Measurements from ENCODE around the gene FBXW4. TPM values are rescaled to one million over a fixed set of nuclear protein-coding genes. Genes with fewer than 3 reads are reported as not detected.

The FBXW4 gene
- total RNA-seq, 6 donors from 2014 or later = 75.2 to 223 (median 88.5) TPM

GRCh38 chr10:101587725-101588653, 107.0 kb downstream of the FBXW4 start, which contains the start of the genes DPCD and POLL:
Gene DPCD, plus strand, starts transcription at chr10:101588321. Its CDS starts 16 bp downstream, at chr10:101588337.
Gene POLL, minus strand, starts transcription at chr10:101588257. Its CDS starts 897 bp downstream, at chr10:101587360.
- H3K9me3 ChIP-seq = no peaks in the 10 kb centered on the region
- H3K27me3 ChIP-seq = no peaks in the 10 kb centered on the region
- peaks cover 12 to 30% (median 20%) of the 10 kb centered on the region in 4 donors for H3K4me1 ChIP-seq
- ATAC-seq (ENCODE audit: low FRiP score in 2 of 2) (peak; percentile 92 to 97), DNase-seq (peak; percentile 92 to 98)
- peak within 1 kb of the TSS; percentile 73 to 90 (median 78) for H3K27ac ChIP-seq
- 0 to 1% methylated on average over 34 to 49 of the region's 50 CpGs for WGBS, 2 donors
- TF ChIP-seq POLR2A (IDR thresholded peaks at IDR 0.05) (peak in 1 of 4 donors; percentile 53), POLR2AphosphoS5 (IDR thresholded peaks at IDR 0.05) (peak; percentile 60 to 63), EP300 (IDR thresholded peaks at IDR 0.05) (no peak)
- TF ChIP-seq, protein P1, sequence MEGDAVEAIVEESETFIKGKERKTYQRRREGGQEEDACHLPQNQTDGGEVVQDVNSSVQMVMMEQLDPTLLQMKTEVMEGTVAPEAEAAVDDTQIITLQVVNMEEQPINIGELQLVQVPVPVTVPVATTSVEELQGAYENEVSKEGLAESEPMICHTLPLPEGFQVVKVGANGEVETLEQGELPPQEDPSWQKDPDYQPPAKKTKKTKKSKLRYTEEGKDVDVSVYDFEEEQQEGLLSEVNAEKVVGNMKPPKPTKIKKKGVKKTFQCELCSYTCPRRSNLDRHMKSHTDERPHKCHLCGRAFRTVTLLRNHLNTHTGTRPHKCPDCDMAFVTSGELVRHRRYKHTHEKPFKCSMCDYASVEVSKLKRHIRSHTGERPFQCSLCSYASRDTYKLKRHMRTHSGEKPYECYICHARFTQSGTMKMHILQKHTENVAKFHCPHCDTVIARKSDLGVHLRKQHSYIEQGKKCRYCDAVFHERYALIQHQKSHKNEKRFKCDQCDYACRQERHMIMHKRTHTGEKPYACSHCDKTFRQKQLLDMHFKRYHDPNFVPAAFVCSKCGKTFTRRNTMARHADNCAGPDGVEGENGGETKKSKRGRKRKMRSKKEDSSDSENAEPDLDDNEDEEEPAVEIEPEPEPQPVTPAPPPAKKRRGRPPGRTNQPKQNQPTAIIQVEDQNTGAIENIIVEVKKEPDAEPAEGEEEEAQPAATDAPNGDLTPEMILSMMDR (IDR thresholded peaks at IDR 0.05) = no peak
- H3K4me3 ChIP-seq = peak within 1 kb of the TSS; percentile 67 to 94 (median 81)
- peaks cover 0 to 19% (median 11%) of the 10 kb centered on the region in 4 donors for H3K36me3 ChIP-seq

DNA sequence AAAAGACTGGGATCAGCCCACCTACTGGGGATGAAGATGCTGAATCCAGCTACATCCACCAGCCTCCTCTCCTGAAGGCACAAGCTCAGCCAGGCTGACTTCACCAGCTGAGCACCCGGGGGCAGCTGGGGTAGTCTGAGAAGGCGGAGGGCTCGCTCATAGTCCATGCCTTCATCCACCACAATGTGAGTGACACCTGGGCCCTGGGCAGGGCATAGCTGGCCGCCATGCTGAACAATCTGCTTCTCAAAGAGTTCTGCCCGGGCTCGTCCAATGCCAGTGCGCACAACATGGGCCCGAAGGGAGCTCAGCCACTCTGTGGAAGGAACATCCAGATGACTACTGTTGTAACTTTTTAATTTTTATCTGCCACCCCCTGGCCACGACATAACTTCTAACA, 109.1 kb downstream of the FBXW4 start:
- 95 to 97% methylated on average over 9 of the region's 9 CpGs for WGBS, 2 donors
- H3K4me3 ChIP-seq = no peak overlapping the region
- H3K27me3 ChIP-seq = no peaks in the 10 kb centered on the region
- TF ChIP-seq, protein P1 (IDR thresholded peaks at IDR 0.05) = no peak
- no peak for TF ChIP-seq POLR2AphosphoS5 (IDR thresholded peaks at IDR 0.05)
- TF ChIP-seq POLR2A (IDR thresholded peaks at IDR 0.05) = no peak
- no peak for TF ChIP-seq EP300 (IDR thresholded peaks at IDR 0.05)
- ATAC-seq (ENCODE audit: low FRiP score in 2 of 2) (no peak), DNase-seq (no peak)
- no peak overlapping the region for H3K27ac ChIP-seq
- peaks cover 12 to 30% (median 20%) of the 10 kb centered on the region in 4 donors for H3K4me1 ChIP-seq
- peaks cover 0 to 36% (median 24%) of the 10 kb centered on the region in 4 donors for H3K36me3 ChIP-seq
- H3K9me3 ChIP-seq = no peaks in the 10 kb centered on the region

GRCh38 chr10:101580486-101581399, 114.2 kb downstream of the FBXW4 start:
- Histone ChIP-seq H3K4me1 (no peaks in the 10 kb centered on the region), H3K36me3 (peaks cover 0 to 69% (median 51%) of the 10 kb centered on the region in 4 donors), H3K9me3 (no peaks in the 10 kb centered on the region), H3K27ac (no peak overlapping the region), H3K4me3 (no peak overlapping the region), H3K27me3 (no peaks in the 10 kb centered on the region)
- TF ChIP-seq POLR2A (IDR thresholded peaks at IDR 0.05) (no peak), POLR2AphosphoS5 (IDR thresholded peaks at IDR 0.05) (no peak), EP300 (IDR thresholded peaks at IDR 0.05) (no peak)
- TF ChIP-seq, protein P1 (IDR thresholded peaks at IDR 0.05) = no peak
- no peak for ATAC-seq (ENCODE audit: low FRiP score in 2 of 2)
- WGBS, 2 donors = 85 to 96% methylated on average over 7 to 10 of the region's 10 CpGs
- DNase-seq = no peak

- Histone ChIP-seq H3K9me3 (no peaks in the 10 kb centered on the region), H3K4me1 (no peaks in the 10 kb centered on the region), H3K27me3 (no peaks in the 10 kb centered on the region), H3K4me3 (no peak overlapping the region), H3K36me3 (peaks cover 0 to 63% (median 48%) of the 10 kb centered on the region in 4 donors), H3K27ac (no peak overlapping the region)
- no peak for TF ChIP-seq EP300 (IDR thresholded peaks at IDR 0.05)
- TF ChIP-seq, protein P1 (IDR thresholded peaks at IDR 0.05) = no peak
- TF ChIP-seq POLR2A (IDR thresholded peaks at IDR 0.05) = no peak
- no peak for TF ChIP-seq POLR2AphosphoS5 (IDR thresholded peaks at IDR 0.05)
- WGBS, 2 donors = 95 to 96% methylated on average over 6 to 10 of the region's 12 CpGs
- ATAC-seq (ENCODE audit: low FRiP score in 2 of 2) = no peak
- DNase-seq = peak in 1 of 2 donors; percentile 56
Measured at GRCh38 chr10:101579516-101579870, 115.5 kb downstream of the FBXW4 start.

Measured in upper lobe of left lung (tissue), 6 donors.